ENCODE results near the gene CACNA1A. TPM values are rescaled to one million over a fixed set of nuclear protein-coding genes. Genes with fewer than 3 reads are reported as not detected.

CACNA1A gene
- total and polyA plus RNA-seq, 2 of the 4 experiments (the other 2 are of a cell fraction): 5.9 to 15.0 TPM

- no peak for TF ChIP-seq FOS (IDR thresholded peaks at IDR 0.05; ENCODE audit: low read depth, low read length)
- no peak for TF ChIP-seq RCOR1 (IDR thresholded peaks at IDR 0.05; ENCODE audit: insufficient replicate concordance, low read length)
- no peak for TF ChIP-seq CEBPB (IDR thresholded peaks at IDR 0.05; ENCODE audit: low read depth, low read length)
- no peak for TF ChIP-seq SMC3 (IDR thresholded peaks at IDR 0.05; ENCODE audit: low read depth, low read length)
- no peak for TF ChIP-seq BHLHE40 (IDR thresholded peaks at IDR 0.05; ENCODE audit: low read depth, low read length)
- no peak for TF ChIP-seq MAFK (IDR thresholded peaks at IDR 0.05; ENCODE audit: low read depth, low read length)
- no peak for TF ChIP-seq NFE2L2 (IDR thresholded peaks at IDR 0.05; ENCODE audit: low read depth, low read length)
- no peak for TF ChIP-seq USF2 (IDR thresholded peaks at IDR 0.05; ENCODE audit: low read depth, low read length)
- no peak for TF ChIP-seq RAD21 (IDR thresholded peaks at IDR 0.05; ENCODE audit: low read length)
- TF ChIP-seq CTCF (conservative IDR thresholded peaks at IDR 0.05; ENCODE audit: low read depth, low read length): no peak
- no peak for TF ChIP-seq POLR2A (IDR thresholded peaks at IDR 0.05; ENCODE audit: low read depth, low read length)
- DNase-seq: no peak
- ChIA-PET POLR2A (ENCODE audit: unreplicated experiment) (no interaction called here), CTCF (no interaction called here)
- ATAC-seq (ENCODE audit: low read depth): no peak
- in situ Hi-C loops (cut with MboI; ENCODE audit: low sequenced_read_pairs): no loop called here
- Histone ChIP-seq H3K4me1 (ENCODE audit: control insufficient read depth, insufficient read depth, low read length) (no peaks in the 10 kb centered on the region), H3K36me3 (ENCODE audit: control insufficient read depth, insufficient read depth, low read length) (peaks cover under 1% of the 10 kb centered on the region; the same call in 1 of the 2 replicates), H4K20me1 (ENCODE audit: insufficient read depth, low read length) (no peaks in the 10 kb centered on the region; the same call in 1 of the 2 replicates), H3K27me3 (ENCODE audit: control insufficient read depth, insufficient read depth, low read length) (no peaks in the 10 kb centered on the region; the same call in 1 of the 2 replicates), H4K91ac (ENCODE audit: insufficient read depth, low read depth, low read length) (no peak overlapping the region), H2AFZ (replicated peaks; ENCODE audit: low read length, poor library complexity) (no peak overlapping the region), H2BK5ac (ENCODE audit: low read depth, low read length, poor library complexity, severe bottlenecking) (no peak overlapping the region), H2BK20ac (ENCODE audit: low read depth, low read length) (no peak overlapping the region), H3K9me1 (ENCODE audit: insufficient read depth, low read length) (peaks cover 5% of the 10 kb centered on the region), H3K4me3 (ENCODE audit: insufficient read depth, low read depth, low read length) (no peak overlapping the region), H3K4ac (ENCODE audit: low read depth, low read length) (no peak overlapping the region), H3K27ac (ENCODE audit: insufficient read depth, low read length) (no peak overlapping the region), H2BK15ac (ENCODE audit: low read depth, low read length) (no peak overlapping the region), H2BK120ac (ENCODE audit: low read depth, low read length) (no peak overlapping the region), H4K8ac (ENCODE audit: low read depth in 2 of 2, low read length in 2 of 2) (no peak overlapping the region), H3K56ac (ENCODE audit: extremely low read depth, insufficient read depth, low read length) (no peak overlapping the region), H3K79me1 (ENCODE audit: low read depth in 1 of 2, low read length in 2 of 2) (no peaks in the 10 kb centered on the region), H3K9me3 (ENCODE audit: control insufficient read depth, insufficient read depth, low read length) (peaks cover 6% of the 10 kb centered on the region), H2AK5ac (ENCODE audit: low read depth, low read length) (no peak overlapping the region), H3K9ac (ENCODE audit: low read depth, low read length) (no peak overlapping the region), H3K14ac (replicated peaks; ENCODE audit: low read depth, low read length) (no peak overlapping the region), H3K4me2 (ENCODE audit: low read depth, low read length) (no peak overlapping the region), H3K18ac (ENCODE audit: low read depth, low read length) (no peak overlapping the region), H3K23ac (ENCODE audit: low read depth, low read length) (no peak overlapping the region), H4K5ac (ENCODE audit: low read depth, low read length) (no peak overlapping the region), H2AK9ac (replicated peaks; ENCODE audit: low read depth, low read length, poor library complexity) (no peak overlapping the region)
- BruUV-seq (replicated peaks): no TSS peak
- dilution Hi-C loops (cut with HindIII; ENCODE audit: low sequenced_read_pairs, unreplicated experiment): no loop called here
- 57% methylated on average over 7 of the region's 9 CpGs; no CpG with 5 or more reads in 1 of the 2 experiments for WGBS, 2 experiments (ENCODE audit: extremely low coverage in 2 of 2, insufficient read length in 1 of 2)
- intact Hi-C loops (cut with micrococcal nuclease): no loop called here
Measured at GRCh38 chr19:13240312-13241022, 265.8 kb downstream of the CACNA1A start.

Data from IMR-90 (cell line).